Measurements from ENCODE around the gene ARHGAP33.

Gene ARHGAP33

DNA sequence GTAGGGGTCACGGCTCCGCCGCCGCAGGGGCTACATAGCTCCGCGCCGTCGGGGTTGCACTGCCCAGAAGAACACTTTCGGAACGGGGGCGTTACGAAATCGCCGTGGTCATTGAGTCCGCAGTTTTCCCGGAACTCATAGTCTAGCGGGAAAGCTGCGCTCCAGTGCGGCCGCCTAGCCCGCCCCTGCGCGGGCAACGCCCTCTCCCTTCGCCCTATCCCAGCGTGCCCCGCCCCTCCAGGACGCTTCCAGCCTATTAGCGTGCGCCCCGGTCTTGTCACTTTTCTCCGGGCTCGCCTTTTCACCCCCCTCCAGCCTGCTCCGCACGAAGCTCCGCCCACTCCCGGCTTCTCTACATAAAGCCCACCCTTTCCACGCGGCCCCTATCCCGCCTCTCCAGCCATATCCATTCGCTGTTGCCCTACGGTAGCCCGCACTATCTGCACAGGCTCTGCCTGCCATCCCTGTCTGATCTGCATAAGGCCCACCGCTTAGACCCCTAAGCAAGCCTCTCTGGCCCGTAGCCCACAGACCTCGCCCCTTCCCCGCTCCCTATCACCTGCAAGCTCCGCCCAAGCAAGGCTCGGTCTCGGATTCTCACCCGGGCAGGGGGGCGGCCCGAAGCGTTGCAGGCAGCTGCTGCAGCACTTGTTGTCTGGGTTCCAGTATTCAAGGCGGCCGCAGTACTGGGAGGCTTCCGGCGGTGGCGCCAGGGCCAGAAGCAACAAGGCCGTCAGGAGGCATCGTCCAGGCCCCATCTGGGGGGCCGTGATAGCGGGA is 34.8 kb upstream of the ARHGAP33 start:
- DNase-seq, result peak; percentile 94

- DNase-seq, result no peak
Measured at GRCh38 chr19:35741203-35741515, 34.2 kb upstream of the ARHGAP33 start.

GRCh38 chr19:35742121-35742724 is 33.1 kb upstream of the ARHGAP33 start, which contains the start of gene IGFLR1:
TSS of gene IGFLR1 (minus strand) at chr19:35742452. CDS start at chr19:35741180, 1,272 bp downstream.
- peak; percentile 79 for DNase-seq

DNA sequence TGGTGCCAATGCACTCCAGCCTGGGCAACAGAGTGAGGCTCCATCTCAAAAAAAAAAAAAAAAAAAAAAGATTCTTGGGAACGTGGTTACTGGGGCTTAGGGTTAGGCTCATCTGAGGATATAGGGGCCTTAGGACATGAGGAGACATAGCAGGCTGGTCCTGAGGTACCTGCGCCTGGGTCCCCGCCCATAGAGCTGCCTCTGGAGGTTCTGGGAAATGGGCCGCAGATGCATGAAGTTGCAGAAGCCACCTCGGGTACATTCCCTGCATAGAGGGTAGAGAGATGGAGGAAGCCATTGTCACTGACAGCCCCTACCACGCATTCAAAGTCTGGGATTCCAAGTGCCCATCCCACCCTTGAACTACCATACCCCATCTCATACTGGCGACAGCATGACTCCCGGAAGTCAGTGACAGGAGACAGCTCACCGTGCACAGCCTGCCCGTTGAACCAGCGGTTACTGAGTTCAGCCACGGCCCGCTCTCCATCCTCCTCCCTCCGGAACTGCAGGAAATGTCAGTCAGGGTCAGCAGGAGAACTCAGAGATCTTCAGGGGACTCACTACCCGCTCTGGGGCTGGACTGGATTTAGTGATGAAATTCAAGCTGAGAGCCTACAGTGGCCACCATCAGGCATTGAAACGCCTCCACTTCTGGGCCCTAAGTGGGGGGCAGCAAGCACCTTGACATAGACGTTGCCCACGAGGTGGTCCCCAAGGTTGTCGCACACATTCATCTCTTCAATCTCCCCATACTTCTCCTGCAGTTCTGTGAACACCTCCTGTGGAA is 31.5 kb upstream of the ARHGAP33 start:
- no peak for DNase-seq

GRCh38 chr19:35744430-35745327 is 30.7 kb upstream of the ARHGAP33 start:
- peak; percentile 95 for DNase-seq

DNA sequence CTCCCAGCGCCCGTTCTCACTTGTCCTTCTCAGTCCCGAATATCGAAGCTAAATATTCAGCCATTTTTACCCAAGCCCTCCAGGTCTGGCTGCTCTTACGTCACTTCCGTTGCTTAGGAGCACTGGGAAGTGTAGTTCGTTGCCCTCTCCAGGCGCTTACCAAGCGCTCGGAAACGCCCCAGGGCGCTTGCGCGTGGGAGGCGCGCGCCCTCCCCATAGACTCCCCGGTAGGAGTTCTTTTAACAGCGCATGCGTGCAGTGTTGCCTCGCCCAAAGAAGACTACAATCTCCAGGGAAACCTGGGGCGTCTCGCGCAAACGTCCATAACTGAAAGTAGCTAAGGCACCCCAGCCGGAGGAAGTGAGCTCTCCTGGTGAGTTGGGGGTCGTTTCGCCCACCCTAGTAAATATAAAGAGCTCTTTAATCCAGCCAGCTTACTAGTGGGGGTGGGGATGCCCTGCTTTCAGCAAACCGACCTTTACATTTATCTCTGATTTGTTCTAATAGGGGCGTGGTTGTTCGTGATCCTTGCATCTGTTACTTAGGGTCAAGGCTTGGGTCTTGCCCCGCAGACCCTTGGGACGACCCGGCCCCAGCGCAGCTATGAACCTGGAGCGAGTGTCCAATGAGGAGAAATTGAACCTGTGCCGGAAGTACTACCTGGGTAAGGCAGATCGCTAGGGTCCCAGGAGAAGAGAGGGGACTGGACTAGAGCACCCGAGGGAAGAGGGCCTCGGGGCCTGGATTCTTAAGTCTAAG is 29.9 kb upstream of the ARHGAP33 start, which contains the start of the genes PSENEN and U2AF1L4:
TSS of gene PSENEN (plus strand) at position 324 of the 759 bp plus-strand sequence. CDS start at position 604, 280 bp downstream.
TSS of gene U2AF1L4 (minus strand) at position 91 of the 759 bp plus-strand sequence. CDS start at position 64, 27 bp downstream.
- DNase-seq, result peak; percentile 100

- DNase-seq, result no peak
Measured at GRCh38 chr19:35746087-35746462, 29.3 kb upstream of the ARHGAP33 start.

DNA sequence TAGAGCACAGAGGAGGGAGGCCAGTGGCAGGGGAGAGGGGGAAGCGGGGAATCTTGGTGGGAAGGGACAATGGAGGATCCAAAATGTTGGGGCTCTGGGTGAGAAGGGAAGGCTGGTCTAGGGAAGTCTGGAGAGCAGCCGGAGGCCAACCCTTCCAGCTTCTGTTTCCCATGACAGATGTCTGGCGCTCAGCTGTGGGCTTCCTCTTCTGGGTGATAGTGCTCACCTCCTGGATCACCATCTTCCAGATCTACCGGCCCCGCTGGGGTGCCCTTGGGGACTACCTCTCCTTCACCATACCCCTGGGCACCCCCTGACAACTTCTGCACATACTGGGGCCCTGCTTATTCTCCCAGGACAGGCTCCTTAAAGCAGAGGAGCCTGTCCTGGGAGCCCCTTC is 28.8 kb upstream of the ARHGAP33 start:
- DNase-seq, result no peak

DNA sequence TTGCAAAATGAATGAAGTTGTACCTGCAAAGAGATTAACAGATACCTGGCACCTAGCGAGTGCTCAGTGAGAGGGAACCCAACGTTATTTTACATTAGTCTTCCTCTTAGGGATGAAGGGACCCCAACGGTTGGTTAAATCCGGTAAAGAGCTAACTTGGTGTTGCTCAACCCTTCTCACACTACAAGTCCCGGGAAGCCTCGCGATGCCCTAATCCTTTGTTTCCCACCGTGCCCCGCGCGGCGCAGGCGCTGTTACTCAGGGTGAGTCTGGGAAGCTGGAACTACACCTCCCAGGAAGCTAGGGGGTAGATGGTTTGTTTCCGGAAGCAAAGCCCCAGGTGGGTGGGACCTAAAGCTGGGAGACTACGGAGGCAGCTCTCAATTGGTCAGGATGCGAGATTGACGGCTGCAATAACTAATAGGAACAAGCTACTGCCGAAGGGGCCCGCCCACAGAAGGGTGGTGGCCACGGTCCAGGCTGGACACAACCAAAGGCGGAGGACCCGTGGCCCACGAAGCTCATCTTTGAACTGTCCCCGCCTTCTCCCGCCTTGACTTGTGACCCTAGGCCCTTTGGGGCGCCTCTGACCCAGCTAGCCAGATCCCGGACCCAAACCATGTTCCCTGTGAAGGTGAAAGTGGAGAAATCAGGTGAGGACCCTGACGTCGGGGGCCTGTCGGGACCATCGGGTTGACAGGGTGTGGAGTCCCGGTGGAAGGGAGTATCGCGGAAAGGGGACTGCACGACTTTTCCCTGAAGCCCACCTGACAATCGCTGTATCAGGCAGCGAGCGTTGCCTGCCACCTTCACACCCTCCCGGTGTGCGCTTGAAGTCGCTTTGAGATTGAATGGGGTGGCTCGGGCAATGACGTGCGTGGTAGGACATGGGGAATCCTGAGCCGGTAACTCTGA is 27.0 kb upstream of the ARHGAP33 start, which contains the start of gene LIN37:
TSS of gene LIN37 (plus strand) at position 471 of the 915 bp plus-strand sequence. CDS start at position 620, 149 bp downstream.
- DNase-seq, result peak; percentile 99

DNA sequence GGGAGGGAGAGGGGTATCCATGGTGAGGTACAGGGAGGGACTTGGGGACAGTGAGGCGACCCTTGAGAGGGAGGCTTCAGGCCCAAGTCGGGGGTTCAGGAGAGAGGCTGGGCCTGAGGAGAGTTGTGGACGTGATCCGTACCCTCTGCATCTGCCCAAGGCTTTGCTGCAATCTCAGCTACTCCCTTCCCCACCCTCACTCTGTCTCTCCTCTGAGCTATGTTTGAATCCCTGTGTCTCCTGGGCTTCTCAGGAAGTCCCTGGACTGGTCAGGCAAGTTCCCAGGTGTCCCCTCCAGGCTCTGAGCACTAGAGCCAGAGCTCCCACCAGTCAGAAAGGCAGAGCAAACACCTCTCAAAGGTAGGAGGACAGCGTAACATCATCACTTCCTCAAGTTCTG is 25.2 kb upstream of the ARHGAP33 start:
- DNase-seq, result no peak

- DNase-seq, result no peak
Measured at GRCh38 chr19:35751839-35752745, 23.3 kb upstream of the ARHGAP33 start.

DNA sequence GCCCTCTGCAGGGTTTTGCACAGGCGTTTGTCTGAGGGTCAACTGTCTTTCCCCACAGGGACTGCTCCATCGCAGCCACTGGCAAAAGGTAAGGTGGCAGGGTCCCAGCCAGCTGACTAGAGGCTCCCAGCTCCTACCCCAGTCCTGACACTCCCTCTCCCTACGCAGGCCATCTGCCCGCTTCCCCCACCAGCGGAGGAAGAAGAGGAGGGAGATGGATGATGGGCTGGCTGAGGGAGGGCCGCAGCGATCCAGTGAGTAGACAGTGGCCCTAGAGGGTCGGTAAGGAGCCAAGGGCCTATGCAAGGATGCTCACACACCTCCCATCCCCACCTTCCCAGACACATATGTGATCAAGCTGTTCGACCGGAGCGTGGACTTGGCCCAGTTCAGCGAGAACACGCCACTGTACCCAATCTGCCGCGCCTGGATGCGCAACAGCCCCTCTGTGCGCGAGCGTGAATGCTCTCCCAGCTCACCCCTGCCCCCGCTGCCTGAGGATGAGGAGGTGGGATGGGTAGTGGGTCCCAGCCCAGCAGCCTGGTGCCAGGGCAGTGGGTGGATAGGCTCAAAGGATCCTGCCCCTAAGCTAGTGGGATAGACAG is 22.5 kb upstream of the ARHGAP33 start:
- DNase-seq, result no peak

GRCh38 chr19:35753634-35754369 is 21.6 kb upstream of the ARHGAP33 start:
- DNase-seq, result no peak

GRCh38 chr19:35754370-35755130 is 20.8 kb upstream of the ARHGAP33 start:
- DNase-seq, result no peak

GRCh38 chr19:35755131-35755549 is 20.2 kb upstream of the ARHGAP33 start:
- DNase-seq, result no peak

GRCh38 chr19:35755550-35756376 is 19.6 kb upstream of the ARHGAP33 start:
- DNase-seq, result peak; percentile 58
